Suprapubic skin (tissue), 4 donors: Measurements from ENCODE around the gene CECR2. TPM values are rescaled to one million over a fixed set of nuclear protein-coding genes. Genes with fewer than 3 reads are reported as not detected.
"Not testable (repeated sequence)": the region's sequence is repeated elsewhere in the genome, so short reads cannot be mapped to it uniquely, and the experiment has no call there.

ENCODE experiments used
- DNase-seq, 2 donors: peaks; one replicate each; pipeline ENCODE4 v3.0.0-alpha.2; 2019; ENCODE audit warnings: low spot score in 2 of 2
- H3K27ac ChIP-seq: fragments of 200-600 bp; sonication (generic); one replicate; pipeline ENCODE4 v1.5.1; 2019
- H3K27me3 ChIP-seq: fragments of 200-600 bp; sonication (generic); one replicate; pipeline ENCODE4 v1.5.1; 2019
- H3K36me3 ChIP-seq: fragments of 200-600 bp; sonication (generic); one replicate; pipeline ENCODE4 v1.5.1; 2019
- H3K4me1 ChIP-seq: fragments of 200-600 bp; sonication (generic); one replicate; pipeline ENCODE4 v1.5.1; 2019
- H3K4me3 ChIP-seq: fragments of 200-600 bp; sonication (generic); one replicate; pipeline ENCODE4 v1.5.1; 2019; ENCODE audit warnings: mild to moderate bottlenecking
- H3K9me3 ChIP-seq: fragments of 200-600 bp; sonication (generic); one replicate; pipeline ENCODE4 v1.5.1; 2019
- EP300 ChIP-seq: sonication (generic); formaldehyde crosslinking; IDR thresholded peaks from one replicate; pipeline ENCODE4 v1.6.1; 2017; ENCODE audit warnings: antibody characterized with exemption
- POLR2A ChIP-seq, 2 donors: fragments of 450-650 bp; IDR thresholded peaks; one replicate each; pipeline ENCODE4 v1.6.1; 2017; ENCODE audit warnings: antibody characterized with exemption in 2 of 2, mild to moderate bottlenecking in 2 of 2, moderate library complexity in 2 of 2
- POLR2AphosphoS5 ChIP-seq, 3 donors: sonication (generic); formaldehyde crosslinking; IDR thresholded peaks; one replicate each; pipeline ENCODE4 v1.6.1; 2017; ENCODE audit warnings: antibody characterized with exemption in 3 of 3
- WGBS: methylation state at CpG from one replicate; pipeline ENCODE4 v1.1.5; 2018; 5-methylcytosine and 5-hydroxymethylcytosine counted together
- total RNA-seq, 4 donors: library from RNA; depleted of rRNA; stranded (reverse); fragments of >200 nt; gene quantifications; one replicate each; pipeline ENCODE4 v1.1.0, GENCODE V29; 2016
- TF ChIP-seq, protein P1 (sequence below), 2 donors: fragments of 200-600 bp in 1 of 2; fragments of 450-650 bp in 1 of 2; sonication (generic) in 1 of 2; IDR thresholded peaks; one replicate each; pipeline ENCODE4 v1.5.1; 2016 to 2019; ENCODE audit warnings: antibody characterized with exemption in 2 of 2, mild to moderate bottlenecking in 1 of 2, moderate library complexity in 1 of 2

Gene CECR2
- total RNA-seq, 4 donors from 2014 or later, result 2.5 to 3.9 (median 3.7) TPM

DNA sequence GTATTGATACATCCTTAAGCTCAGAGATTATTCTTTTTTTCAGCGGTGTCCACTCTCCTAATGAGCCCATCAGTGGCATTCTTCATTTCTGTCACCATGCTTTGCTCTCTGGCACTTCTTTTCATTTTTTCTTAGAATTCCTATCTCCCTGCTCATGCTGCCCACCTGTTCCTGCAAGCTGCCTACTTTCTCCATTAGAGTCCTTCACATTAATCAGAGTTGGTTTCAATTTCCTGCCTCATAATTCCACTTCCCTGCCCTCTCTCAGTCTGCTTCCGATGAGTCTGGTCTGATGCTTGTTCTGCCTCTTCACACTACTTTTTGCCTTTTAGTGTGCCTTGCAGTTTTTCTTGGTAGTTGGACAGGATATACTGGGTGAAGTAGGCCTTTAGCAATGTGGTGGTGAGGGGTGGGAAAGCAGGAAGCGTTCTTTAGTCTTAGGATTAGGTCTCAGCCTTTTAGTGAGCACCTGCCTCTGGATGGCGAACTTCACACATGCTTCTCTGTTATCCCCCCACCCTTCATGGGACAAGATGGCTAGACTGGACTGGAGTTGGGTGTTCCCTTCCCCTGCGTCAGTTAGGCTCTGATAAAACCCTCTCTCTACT, 53.6 kb downstream of the CECR2 start:
- no peak for TF ChIP-seq EP300
- TF ChIP-seq, protein P1, sequence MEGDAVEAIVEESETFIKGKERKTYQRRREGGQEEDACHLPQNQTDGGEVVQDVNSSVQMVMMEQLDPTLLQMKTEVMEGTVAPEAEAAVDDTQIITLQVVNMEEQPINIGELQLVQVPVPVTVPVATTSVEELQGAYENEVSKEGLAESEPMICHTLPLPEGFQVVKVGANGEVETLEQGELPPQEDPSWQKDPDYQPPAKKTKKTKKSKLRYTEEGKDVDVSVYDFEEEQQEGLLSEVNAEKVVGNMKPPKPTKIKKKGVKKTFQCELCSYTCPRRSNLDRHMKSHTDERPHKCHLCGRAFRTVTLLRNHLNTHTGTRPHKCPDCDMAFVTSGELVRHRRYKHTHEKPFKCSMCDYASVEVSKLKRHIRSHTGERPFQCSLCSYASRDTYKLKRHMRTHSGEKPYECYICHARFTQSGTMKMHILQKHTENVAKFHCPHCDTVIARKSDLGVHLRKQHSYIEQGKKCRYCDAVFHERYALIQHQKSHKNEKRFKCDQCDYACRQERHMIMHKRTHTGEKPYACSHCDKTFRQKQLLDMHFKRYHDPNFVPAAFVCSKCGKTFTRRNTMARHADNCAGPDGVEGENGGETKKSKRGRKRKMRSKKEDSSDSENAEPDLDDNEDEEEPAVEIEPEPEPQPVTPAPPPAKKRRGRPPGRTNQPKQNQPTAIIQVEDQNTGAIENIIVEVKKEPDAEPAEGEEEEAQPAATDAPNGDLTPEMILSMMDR (IDR thresholded peaks at IDR 0.05), result no peak
- TF ChIP-seq POLR2A (IDR thresholded peaks at IDR 0.05), result no peak
- TF ChIP-seq POLR2AphosphoS5 (IDR thresholded peaks at IDR 0.05), result no peak
- no peak for DNase-seq
- H3K36me3 ChIP-seq, result no peaks in the 10 kb centered on the region
- H3K9me3 ChIP-seq, result no peaks in the 10 kb centered on the region
- peaks cover 2% of the 10 kb centered on the region for H3K27me3 ChIP-seq
- no peaks in the 10 kb centered on the region for H3K4me1 ChIP-seq
- WGBS, result 66% methylated on average over 5 of the region's 5 CpGs
- H3K27ac ChIP-seq, result no peak overlapping the region
- no peak overlapping the region for H3K4me3 ChIP-seq

DNA sequence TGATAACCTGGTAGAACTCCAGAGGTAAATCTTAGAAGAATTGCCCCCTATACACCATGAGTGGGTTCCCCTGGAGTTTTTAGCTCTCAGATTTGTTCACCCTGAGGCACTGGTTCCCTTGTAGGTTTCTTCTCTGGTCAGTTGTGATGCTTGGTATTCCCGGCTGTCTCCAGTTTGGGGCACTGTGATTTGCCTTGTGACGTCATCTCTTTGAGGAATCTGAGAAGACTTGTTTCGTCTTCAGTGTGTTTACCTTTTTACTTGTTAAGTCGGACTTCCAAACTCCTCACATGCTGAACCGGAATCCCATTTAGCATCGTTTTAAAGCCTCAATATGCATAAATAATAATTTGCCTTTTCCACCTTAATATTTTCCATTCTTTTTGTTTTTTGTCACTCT, 54.4 kb downstream of the CECR2 start:
- Histone ChIP-seq H3K36me3 (no peaks in the 10 kb centered on the region), H3K27me3 (peaks cover 2% of the 10 kb centered on the region), H3K4me3 (no peak overlapping the region), H3K4me1 (no peaks in the 10 kb centered on the region), H3K9me3 (no peaks in the 10 kb centered on the region), H3K27ac (no peak overlapping the region)
- no peak for DNase-seq
- WGBS, result 81% methylated on average over 6 of the region's 6 CpGs
- TF ChIP-seq POLR2A (IDR thresholded peaks at IDR 0.05) (no peak), POLR2AphosphoS5 (IDR thresholded peaks at IDR 0.05) (no peak)
- TF ChIP-seq, protein P1 (IDR thresholded peaks at IDR 0.05), result no peak

DNA sequence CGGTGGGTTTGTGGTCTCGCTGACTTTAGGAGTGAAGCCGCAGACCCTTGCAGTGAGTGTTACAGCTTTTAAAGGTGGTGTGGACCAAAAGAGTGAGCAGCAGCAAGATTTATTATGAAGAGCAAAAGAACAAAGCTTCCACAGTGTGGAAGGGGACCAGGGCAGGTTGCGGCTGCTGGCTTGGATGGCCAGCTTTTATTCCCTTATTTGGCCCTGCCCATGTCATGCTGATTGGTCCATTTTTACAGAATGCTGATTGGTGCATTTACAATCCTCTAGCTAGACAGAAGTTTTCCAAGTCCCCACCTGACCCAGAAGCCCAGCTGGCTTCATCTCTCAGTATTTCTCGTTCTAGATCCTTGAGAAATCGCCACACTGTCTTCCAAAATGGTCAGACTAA, 58.3 kb downstream of the CECR2 start:
- WGBS, result 83% methylated on average over 6 of the region's 6 CpGs
- not testable (repeated sequence) for H3K27me3 ChIP-seq, H3K4me3 ChIP-seq, H3K4me1 ChIP-seq, DNase-seq, H3K9me3 ChIP-seq, H3K27ac ChIP-seq, H3K36me3 ChIP-seq

DNA sequence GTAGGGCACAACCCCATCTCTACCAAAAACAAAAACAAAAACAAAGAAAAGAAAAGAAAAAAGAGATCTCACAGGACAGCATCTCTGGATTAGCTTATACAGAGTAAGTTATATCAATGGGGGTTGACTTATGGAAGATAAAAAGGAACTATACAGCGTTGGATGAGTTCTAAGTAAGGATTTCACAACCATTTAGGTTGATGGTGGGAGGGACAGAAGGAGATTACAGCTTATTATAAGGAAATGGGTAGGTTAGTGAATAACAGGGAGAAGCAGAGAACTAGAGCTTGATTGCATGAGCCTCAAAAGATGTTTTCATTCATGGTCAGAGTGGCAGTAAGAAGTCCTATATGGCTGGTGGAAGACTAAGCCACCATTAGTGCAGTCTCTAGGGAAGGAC, 60.3 kb downstream of the CECR2 start:
- Histone ChIP-seq H3K9me3 (no peaks in the 10 kb centered on the region), H3K27ac (no peak overlapping the region)

DNA sequence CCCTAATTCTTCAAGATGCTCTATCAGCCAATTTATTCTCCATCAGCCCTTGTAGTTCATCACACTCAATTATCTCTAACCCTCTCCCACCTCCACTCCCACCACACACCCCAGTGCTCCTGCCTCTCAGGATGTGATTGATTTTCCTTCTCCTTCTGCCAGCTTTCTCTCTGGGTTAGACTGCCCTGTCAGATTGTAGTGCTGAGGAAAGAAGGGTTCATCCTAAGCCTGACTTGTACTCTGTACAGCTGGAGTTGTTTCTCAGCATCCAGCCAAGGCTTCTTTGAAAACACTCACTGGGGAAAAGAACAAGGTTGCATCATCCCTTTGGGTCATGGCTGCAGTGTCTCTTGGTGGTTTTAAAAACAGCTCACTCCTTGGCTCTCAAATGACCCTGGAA, 61.2 kb downstream of the CECR2 start:
- Histone ChIP-seq H3K27ac (no peak overlapping the region), H3K4me3 (no peak overlapping the region), H3K4me1 (no peaks in the 10 kb centered on the region), H3K9me3 (no peaks in the 10 kb centered on the region), H3K36me3 (no peaks in the 10 kb centered on the region), H3K27me3 (peaks cover 5% of the 10 kb centered on the region)
- no peak for DNase-seq
- TF ChIP-seq, protein P1 (IDR thresholded peaks at IDR 0.05), result no peak
- TF ChIP-seq EP300, result no peak
- no peak for TF ChIP-seq POLR2AphosphoS5 (IDR thresholded peaks at IDR 0.05)
- no peak for TF ChIP-seq POLR2A (IDR thresholded peaks at IDR 0.05)

More for the DNA sequence above, 60.3 kb downstream of the CECR2 start:
- no peaks in the 10 kb centered on the region for H3K4me1 ChIP-seq
- no peak overlapping the region for H3K4me3 ChIP-seq
- TF ChIP-seq POLR2AphosphoS5 (IDR thresholded peaks at IDR 0.05) (no peak), EP300 (no peak)
- WGBS, result 91% methylated on average over 1 of the region's 1 CpG
- no peak for DNase-seq
- no peaks in the 10 kb centered on the region for H3K36me3 ChIP-seq
- H3K27me3 ChIP-seq, result peaks cover 2% of the 10 kb centered on the region

DNA sequence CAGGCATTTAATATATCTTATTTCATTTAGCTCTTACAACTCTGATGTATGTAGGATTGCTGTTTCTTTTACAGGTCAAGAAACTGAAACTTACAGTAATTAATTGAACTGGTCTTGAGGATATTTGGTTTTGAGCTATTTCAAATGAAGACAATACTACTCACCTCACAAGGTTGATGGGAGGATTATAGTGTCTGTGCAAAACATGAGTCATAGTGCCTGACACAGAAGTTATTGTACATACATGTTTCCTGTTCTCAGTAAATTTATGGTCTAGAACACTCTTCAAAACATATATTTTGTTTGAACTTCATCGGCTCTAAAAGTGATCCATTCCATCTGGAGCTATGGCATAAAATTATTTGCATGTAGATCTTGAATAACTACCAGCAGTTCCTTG, 61.9 kb downstream of the CECR2 start:
- Histone ChIP-seq H3K4me1 (no peaks in the 10 kb centered on the region), H3K27me3 (peaks cover 8% of the 10 kb centered on the region), H3K27ac (no peak overlapping the region), H3K9me3 (no peaks in the 10 kb centered on the region), H3K4me3 (no peak overlapping the region), H3K36me3 (no peaks in the 10 kb centered on the region)
- no peak for DNase-seq
- WGBS, result 42% methylated on average over 1 of the region's 1 CpG
- TF ChIP-seq, protein P1 (IDR thresholded peaks at IDR 0.05), result no peak
- TF ChIP-seq EP300 (no peak), POLR2AphosphoS5 (IDR thresholded peaks at IDR 0.05) (no peak), POLR2A (IDR thresholded peaks at IDR 0.05) (no peak)
